T-cell (primary cell): ENCODE measurements around the gene SORBS1. TPM values are rescaled to one million over a fixed set of nuclear protein-coding genes. Genes with fewer than 3 reads are reported as not detected.

Source experiments
- ATAC-seq, 4 experiments: fragments of 200-7000 bp in 3 of 4; fragments of 150-1000 bp in 1 of 4; cut with Tn5 transposase; replicated peaks in 1 of 4; 1 replicate in 3 of 4; 2 replicates in 1 of 4; pipeline ENCODE4 v1.10.0; 2021; ENCODE audit warnings: moderate library complexity in 3 of 4, mild to moderate bottlenecking in 2 of 4, moderate number of reproducible peaks in 1 of 4
- CTCF ChIA-PET, 2 donors: fragments of 300-600 bp; sonication (Branson Sonifier 250); formaldehyde crosslinking; loops; one replicate each; lab custom pipeline; 2022; ENCODE audit warnings: antibody characterized with exemption in 2 of 2; lab: Charles Lee
- POLR2A ChIA-PET, 2 donors: fragments of 300-600 bp; sonication (Branson Sonifier 250); formaldehyde crosslinking; loops; one replicate each; lab custom pipeline; 2022; ENCODE audit warnings: antibody characterized with exemption in 2 of 2; lab: Charles Lee
- DNase-seq, 35 experiments: peaks; one replicate each; pipeline versions ENCODE4 v3.0.0 to v3.0.0-alpha.2; 2013 to 2023
- H3K27ac ChIP-seq: one replicate; pipeline ENCODE4 v1.5.1; 2013; ENCODE audit warnings: low read length
- H3K27me3 ChIP-seq, 2 experiments: replicated peaks in 1 of 2; 1 replicate in 1 of 2; 2 replicates in 1 of 2; pipeline versions ENCODE4 v1.6.1 to v1.7.0; 2013; ENCODE audit warnings: low read length in 1 of 2, mixed read lengths in 1 of 2; ENCODE audit not compliant: control insufficient read depth in 2 of 2, insufficient read depth in 2 of 2; ENCODE audit errors: extremely low read depth in 1 of 2
- H3K36me3 ChIP-seq, 2 donors: 1 replicate in 1 of 2; 2 replicates in 1 of 2; pipeline versions ENCODE4 v1.6.1 to v1.7.0; 2013; ENCODE audit warnings: low read length in 1 of 2; ENCODE audit not compliant: control insufficient read depth in 2 of 2, insufficient read depth in 1 of 2; ENCODE audit errors: extremely low read depth in 1 of 2
- H3K4me1 ChIP-seq, 2 experiments: 1 replicate in 1 of 2; 2 replicates in 1 of 2; pipeline versions ENCODE4 v1.6.1 to v1.7.0; 2013; ENCODE audit warnings: low read length in 2 of 2, mixed read lengths in 1 of 2; ENCODE audit not compliant: insufficient read depth in 2 of 2, control insufficient read depth in 1 of 2; ENCODE audit errors: extremely low read depth in 1 of 2
- H3K4me3 ChIP-seq, 2 donors: 1 replicate in 1 of 2; 2 replicates in 1 of 2; pipeline versions ENCODE4 v1.5.1 to v1.7.0; 2013; ENCODE audit warnings: mild to moderate bottlenecking in 2 of 2, low read length in 1 of 2, moderate library complexity in 1 of 2; ENCODE audit not compliant: control insufficient read depth in 1 of 2; ENCODE audit errors: extremely low read depth in 1 of 2
- H3K9me3 ChIP-seq: 2 replicates; pipeline ENCODE4 v1.7.0; 2013
- H3K27ac Mint-ChIP-seq, 2 donors: one replicate each; pipeline ENCODE4 v1.8.0; 2020 to 2021; ENCODE audit warnings: mild to moderate bottlenecking in 2 of 2, mixed read lengths in 2 of 2
- H3K27me3 Mint-ChIP-seq, 2 donors: one replicate each; pipeline ENCODE4 v1.8.0; 2021 to 2022; ENCODE audit warnings: mixed read lengths in 2 of 2
- H3K36me3 Mint-ChIP-seq: one replicate; pipeline ENCODE4 v1.8.0; 2021; ENCODE audit warnings: mixed read lengths
- H3K4me1 Mint-ChIP-seq, 3 donors: one replicate each; pipeline ENCODE4 v1.8.0; 2020 to 2022; ENCODE audit warnings: mixed read lengths in 3 of 3, mild to moderate bottlenecking in 1 of 3
- H3K4me3 Mint-ChIP-seq, 3 donors: one replicate each; pipeline ENCODE4 v1.8.0; 2020 to 2022; ENCODE audit warnings: mild to moderate bottlenecking in 3 of 3, mixed read lengths in 3 of 3, moderate library complexity in 3 of 3
- H3K9me3 Mint-ChIP-seq, 3 donors: one replicate each; pipeline ENCODE4 v1.8.0; 2020 to 2022; ENCODE audit warnings: mixed read lengths in 3 of 3
- WGBS: methylation state at CpG from one replicate; pipeline ENCODE4 v1.1.5; 2013; ENCODE audit warnings: missing lambda C conversion rate; ENCODE audit not compliant: insufficient coverage; 5-methylcytosine and 5-hydroxymethylcytosine counted together
- total RNA-seq, 35 experiments: library from RNA in 6 of 35; stranded (reverse) in 6 of 35; fragments of 120-200 nt in 1 of 35; gene quantifications; one replicate each; pipeline versions ENCODE4 v1.2.1 to v1.2.4 and lab custom pipeline; 2013 to 2026

The SORBS1 gene
- total RNA-seq, 5 donors from 2014 or later (not counting 1 experiment from before 2014, with no cell fraction given), result 0.98 to 2.4 (median 1.8) TPM

DNA sequence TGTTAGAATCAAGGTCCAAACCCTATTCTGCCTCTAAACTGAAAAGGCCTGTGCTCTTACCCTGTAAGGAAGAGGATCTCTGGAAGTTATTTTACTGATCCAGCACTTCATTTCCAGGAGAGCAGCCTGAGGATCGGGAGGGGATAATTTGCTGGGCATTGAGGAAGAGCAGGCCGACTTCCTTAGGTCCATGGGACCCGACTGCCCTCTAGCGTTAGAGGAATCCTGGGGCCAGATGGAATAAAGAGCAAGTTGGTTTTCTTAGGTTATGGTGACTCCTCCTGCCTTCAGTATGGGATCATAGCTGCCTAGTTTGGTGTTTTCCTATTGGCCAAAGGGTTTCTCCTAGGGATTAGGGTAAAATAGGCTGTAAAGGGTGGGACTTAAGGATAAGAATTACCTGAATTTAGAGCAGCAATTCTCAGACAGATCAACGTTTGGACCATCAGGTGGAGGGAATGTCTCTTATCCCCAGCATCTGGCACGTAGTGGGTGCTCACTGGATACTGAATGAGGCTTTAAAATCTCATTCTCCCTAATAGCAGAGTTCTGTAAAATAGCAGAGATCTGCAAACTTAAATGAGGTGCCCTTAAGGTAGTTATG, 40.0 kb upstream of the SORBS1 start:
- ATAC-seq, result peak in 2 of 4 experiments; percentile 51 to 53
- 6% methylated on average over 3 of the region's 6 CpGs for WGBS
- POLR2A ChIA-PET, result no interaction called here
- Mint-ChIP-seq H3K9me3 (no peaks in the 10 kb centered on the region), H3K36me3 (peaks cover 4% of the 10 kb centered on the region), H3K27ac (no peak overlapping the region), H3K4me1 (no peaks in the 10 kb centered on the region), H3K4me3 (no peak overlapping the region), H3K27me3 (peaks cover 5 to 7% of the 10 kb centered on the region in 2 donors)
- Histone ChIP-seq H3K36me3 (peaks cover 0 to 6% of the 10 kb centered on the region in 2 donors), H3K27me3 (no peaks in the 10 kb centered on the region), H3K9me3 (no peaks in the 10 kb centered on the region), H3K27ac (no peak overlapping the region), H3K4me3 (no peak overlapping the region), H3K4me1 (no peaks in the 10 kb centered on the region)
- DNase-seq, result peak in 29 of 35 experiments; percentile 3 to 64 (median 21)
- CTCF ChIA-PET, result interaction anchor here (0.6 to 3.9 kb wide), 4 partner anchors 171 to 1948 kb away, joined by 3 to 24 read pairs (median 6); no protein-coding TSS in a partner anchor

DNA sequence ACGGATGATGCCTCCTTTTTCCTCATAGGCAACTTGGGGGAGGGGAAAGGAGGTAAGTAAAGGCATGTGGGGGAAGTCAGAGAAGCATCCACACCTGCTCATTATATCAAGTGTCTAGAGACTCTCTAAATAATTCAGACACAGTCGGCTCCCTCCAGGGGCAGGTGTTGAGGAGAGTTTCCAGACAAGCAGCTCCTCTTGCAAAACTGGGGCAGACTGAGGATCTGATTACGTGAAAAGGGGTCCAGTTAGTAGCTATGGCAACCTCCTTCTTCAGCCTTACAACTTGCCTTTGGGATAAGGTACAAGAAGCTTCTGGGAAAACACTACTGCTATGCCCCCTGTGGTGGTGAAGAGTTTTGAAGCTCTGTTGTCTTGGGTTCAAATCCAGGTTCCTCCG, 39.0 kb upstream of the SORBS1 start:
- no peak overlapping the region for H3K4me3 Mint-ChIP-seq
- no peaks in the 10 kb centered on the region for H3K4me1 ChIP-seq
- H3K4me1 Mint-ChIP-seq, result no peaks in the 10 kb centered on the region
- no peaks in the 10 kb centered on the region for H3K27me3 ChIP-seq
- H3K27ac Mint-ChIP-seq, result no peak overlapping the region
- peaks cover 5 to 9% of the 10 kb centered on the region in 2 donors for H3K27me3 Mint-ChIP-seq
- no CpG with 5 or more reads among the region's 4 CpGs for WGBS
- no peak overlapping the region for H3K4me3 ChIP-seq
- ChIA-PET CTCF (interaction anchor here (0.5 to 3.9 kb wide), 3 partner anchors 170 to 181 kb away, joined by 3 to 24 read pairs (median 8); no protein-coding TSS in a partner anchor), POLR2A (no interaction called here)
- DNase-seq (no peak), ATAC-seq (no peak)
- H3K9me3 Mint-ChIP-seq, result no peaks in the 10 kb centered on the region
- H3K36me3 ChIP-seq, result no peaks in the 10 kb centered on the region
- H3K36me3 Mint-ChIP-seq, result no peaks in the 10 kb centered on the region
- no peak overlapping the region for H3K27ac ChIP-seq
- H3K9me3 ChIP-seq, result no peaks in the 10 kb centered on the region

DNA sequence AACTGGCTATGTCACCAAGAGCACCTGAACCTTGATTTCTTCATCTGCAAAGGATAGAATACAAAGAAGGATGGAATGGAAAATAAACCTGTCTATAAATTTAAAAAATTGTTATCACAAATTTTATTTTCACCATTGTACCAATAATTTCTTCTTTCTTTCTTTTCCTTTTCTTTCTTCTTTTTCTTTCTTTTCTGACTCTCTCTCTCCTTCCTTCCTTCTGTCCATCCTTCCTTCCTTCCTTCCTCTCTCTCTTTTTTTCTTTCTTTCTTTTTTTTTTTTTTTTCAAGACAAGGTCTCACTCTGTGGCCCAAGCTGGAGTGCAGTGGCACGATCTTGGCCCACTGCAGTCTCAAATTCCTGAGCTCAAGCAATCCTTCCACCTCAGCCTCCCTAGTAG, 36.6 kb upstream of the SORBS1 start:
- Histone ChIP-seq H3K36me3 (no peaks in the 10 kb centered on the region), H3K27me3 (peaks cover 0 to under 1% of the 10 kb centered on the region in 2 experiments), H3K9me3 (no peaks in the 10 kb centered on the region), H3K27ac (no peak overlapping the region), H3K4me3 (no peak overlapping the region), H3K4me1 (no peaks in the 10 kb centered on the region)
- POLR2A ChIA-PET, result no interaction called here
- ATAC-seq, result no peak
- peaks cover 5 to 10% of the 10 kb centered on the region in 2 donors for H3K27me3 Mint-ChIP-seq
- no peaks in the 10 kb centered on the region for H3K36me3 Mint-ChIP-seq
- H3K9me3 Mint-ChIP-seq, result no peaks in the 10 kb centered on the region
- no peak overlapping the region for H3K4me3 Mint-ChIP-seq
- H3K4me1 Mint-ChIP-seq, result no peaks in the 10 kb centered on the region
- DNase-seq, result no peak
- CTCF ChIA-PET, result interaction anchor here (0.6 to 2.0 kb wide), 3 partner anchors 10 to 160 kb away, joined by 3 to 5 read pairs (median 4); no protein-coding TSS in a partner anchor
- no peak overlapping the region for H3K27ac Mint-ChIP-seq
- 60% methylated on average over 1 of the region's 1 CpG for WGBS

DNA sequence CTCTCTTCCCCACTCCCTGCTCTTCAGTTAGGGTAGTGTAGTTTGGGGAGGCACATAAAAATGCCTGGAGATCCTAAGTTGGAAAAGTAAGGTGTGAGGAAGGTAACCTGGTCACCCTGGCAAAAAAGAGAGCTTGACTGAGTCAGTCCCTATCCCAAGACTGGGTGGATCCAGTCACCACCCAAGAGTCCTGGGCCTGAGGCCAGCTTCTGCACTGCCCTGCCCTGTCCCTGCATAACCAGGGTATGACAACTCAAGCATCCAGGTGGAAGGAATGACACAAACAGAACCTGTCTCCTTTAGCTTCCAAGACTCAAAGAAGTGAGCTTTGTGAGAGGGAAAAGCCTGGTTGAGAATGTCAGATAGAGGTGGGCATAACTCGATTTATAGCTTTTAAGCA, 26.9 kb upstream of the SORBS1 start:
- no peak overlapping the region for H3K27ac ChIP-seq
- 71% methylated on average over 1 of the region's 1 CpG for WGBS
- Mint-ChIP-seq H3K9me3 (no peaks in the 10 kb centered on the region), H3K4me1 (no peaks in the 10 kb centered on the region), H3K27me3 (peaks cover 9 to 10% of the 10 kb centered on the region in 2 donors), H3K36me3 (no peaks in the 10 kb centered on the region), H3K27ac (no peak overlapping the region), H3K4me3 (no peak overlapping the region)
- H3K9me3 ChIP-seq, result no peaks in the 10 kb centered on the region
- POLR2A ChIA-PET, result no interaction called here
- H3K4me3 ChIP-seq, result no peak overlapping the region
- DNase-seq (no peak), ATAC-seq (no peak)
- peaks cover 0 to 6% of the 10 kb centered on the region in 2 experiments for H3K27me3 ChIP-seq
- no peaks in the 10 kb centered on the region for H3K4me1 ChIP-seq
- no peaks in the 10 kb centered on the region for H3K36me3 ChIP-seq
- CTCF ChIA-PET, result no interaction called here

DNA sequence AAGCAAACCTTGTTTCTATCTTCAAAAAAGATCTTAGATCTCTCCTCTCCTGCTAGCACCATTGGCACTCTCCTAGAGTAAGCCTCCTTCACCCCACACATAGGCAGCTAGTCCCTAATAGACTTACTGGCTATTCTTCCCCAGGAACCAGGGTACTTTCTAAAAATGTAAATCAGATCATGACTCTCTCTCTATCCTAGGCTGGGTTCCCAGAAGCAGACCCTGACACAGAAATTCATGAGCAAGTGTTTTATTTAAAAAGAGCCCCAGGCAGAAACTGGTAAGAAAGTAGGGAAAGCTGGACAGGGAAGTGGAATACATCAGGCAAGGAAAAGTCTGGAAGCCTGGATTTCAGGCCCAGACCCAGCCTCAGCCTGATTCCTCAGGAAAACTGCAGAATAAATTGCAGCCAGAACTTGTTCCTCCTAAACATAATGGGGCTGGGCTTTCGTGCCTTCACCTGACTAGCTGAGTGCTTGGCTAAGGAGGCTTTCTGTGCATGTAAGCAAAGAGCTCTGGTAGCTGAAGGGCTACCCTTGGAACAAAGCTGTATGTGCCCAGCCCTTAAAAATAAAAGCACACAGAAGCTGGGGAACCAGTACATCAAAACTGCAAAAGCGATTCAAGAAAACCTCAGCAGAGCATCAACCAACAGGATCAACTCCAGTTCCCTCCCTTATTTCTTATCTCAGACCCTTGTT, 18.8 kb upstream of the SORBS1 start:
- ATAC-seq (no peak), DNase-seq (no peak)
- Mint-ChIP-seq H3K36me3 (no peaks in the 10 kb centered on the region), H3K4me1 (no peaks in the 10 kb centered on the region), H3K27me3 (peaks cover 14 to 24% of the 10 kb centered on the region in 2 donors), H3K4me3 (no peak overlapping the region), H3K9me3 (no peaks in the 10 kb centered on the region), H3K27ac (no peak overlapping the region)
- WGBS, result no CpG with 5 or more reads among the region's 2 CpGs
- Histone ChIP-seq H3K27me3 (peaks cover 0 to 2% of the 10 kb centered on the region in 2 experiments), H3K36me3 (no peaks in the 10 kb centered on the region), H3K9me3 (no peaks in the 10 kb centered on the region), H3K4me3 (no peak overlapping the region), H3K4me1 (no peaks in the 10 kb centered on the region), H3K27ac (no peak overlapping the region)
- ChIA-PET CTCF (no interaction called here), POLR2A (no interaction called here)

DNA sequence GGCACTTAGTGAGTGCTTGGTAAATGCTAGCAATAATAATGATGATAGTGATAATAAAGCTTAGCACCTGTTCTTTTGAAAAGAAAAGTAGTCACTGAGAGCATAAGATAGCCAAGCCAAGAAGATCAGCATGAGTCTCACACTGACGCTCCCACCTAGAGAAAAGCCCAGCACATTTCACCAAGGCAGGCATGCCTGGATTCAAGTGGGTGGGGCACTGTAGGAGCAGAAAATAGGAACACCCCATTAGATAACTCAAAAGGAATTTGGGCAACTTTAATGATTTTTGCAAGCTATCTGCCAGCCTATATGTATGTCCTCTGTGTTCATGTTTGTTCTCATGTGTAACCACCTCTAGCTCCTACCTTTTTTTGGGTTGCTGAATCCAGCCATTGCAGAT, 18.1 kb upstream of the SORBS1 start:
- H3K27ac Mint-ChIP-seq, result no peak overlapping the region
- ATAC-seq, result no peak
- CTCF ChIA-PET, result no interaction called here
- H3K27me3 Mint-ChIP-seq, result peaks cover 15 to 29% of the 10 kb centered on the region in 2 donors
- no peaks in the 10 kb centered on the region for H3K36me3 Mint-ChIP-seq
- no peaks in the 10 kb centered on the region for H3K4me1 ChIP-seq
- WGBS, result no CpG with 5 or more reads among the region's 1 CpG
- no peaks in the 10 kb centered on the region for H3K9me3 ChIP-seq
- no peak overlapping the region for H3K27ac ChIP-seq
- H3K4me1 Mint-ChIP-seq, result no peaks in the 10 kb centered on the region
- POLR2A ChIA-PET, result no interaction called here
- H3K4me3 Mint-ChIP-seq, result no peak overlapping the region
- H3K9me3 Mint-ChIP-seq, result no peaks in the 10 kb centered on the region
- no peaks in the 10 kb centered on the region for H3K36me3 ChIP-seq
- H3K4me3 ChIP-seq, result no peak overlapping the region
- peaks cover 0 to 5% of the 10 kb centered on the region in 2 experiments for H3K27me3 ChIP-seq
- DNase-seq, result no peak
